NCI-H1105 treated with DMSO at 0.1 percent for 48 hours (cell line): Measurements from ENCODE around the gene ZNF674.

Source experiments
- DNase-seq: peaks from one replicate; lab custom pipeline; 2025; lab: John Stamatoyannopoulos, UW

Gene ZNF674

DNA sequence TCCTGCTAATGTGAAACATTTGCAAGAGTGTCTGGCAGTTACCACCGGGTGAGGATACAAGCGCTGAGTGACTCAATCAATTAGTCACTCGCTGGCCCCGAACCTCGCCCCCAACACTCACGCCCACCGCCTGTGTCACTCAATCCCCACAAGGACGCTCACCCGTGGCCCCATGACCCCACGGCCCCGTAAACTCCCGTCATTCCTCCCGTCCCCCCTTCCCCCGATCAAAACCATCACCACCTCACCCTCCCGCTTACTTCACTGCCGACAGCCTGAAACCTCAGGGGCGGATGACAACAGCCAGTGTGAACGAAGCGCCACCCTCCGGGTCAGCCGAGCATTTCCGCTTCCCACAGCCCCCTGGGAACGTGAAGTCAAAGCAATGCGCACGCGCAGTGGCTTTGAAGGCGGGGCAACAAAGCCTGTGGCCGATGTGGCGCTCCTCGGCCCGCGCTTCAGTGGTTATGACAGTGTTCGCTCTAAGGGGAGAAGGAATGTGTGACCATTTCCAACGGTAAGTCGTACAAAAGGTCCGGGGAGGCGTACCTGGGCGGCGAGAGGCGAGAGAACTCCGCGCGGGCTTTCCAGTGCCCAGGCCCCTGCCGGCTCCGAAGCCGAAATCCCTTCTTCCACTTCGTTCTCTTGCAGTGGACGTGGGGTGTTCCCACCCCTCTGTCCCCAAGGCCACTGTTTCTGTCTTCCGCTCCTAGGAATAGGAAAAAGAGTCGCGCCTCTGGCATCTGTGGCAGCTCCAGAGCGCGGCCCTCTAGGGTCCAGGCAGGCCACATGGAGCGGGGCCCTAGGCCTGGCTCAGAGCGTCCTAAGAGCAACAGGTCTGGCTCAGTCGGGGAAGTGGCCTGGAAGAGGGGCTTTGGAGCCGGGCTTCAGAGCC lies at the start of gene ZNF674:
Gene ZNF674 (minus strand): TSS at position 311 of the 895 bp plus-strand sequence. CDS start 3,334 bp downstream, outside the sequence.
- DNase-seq, result peak; percentile 75

DNA sequence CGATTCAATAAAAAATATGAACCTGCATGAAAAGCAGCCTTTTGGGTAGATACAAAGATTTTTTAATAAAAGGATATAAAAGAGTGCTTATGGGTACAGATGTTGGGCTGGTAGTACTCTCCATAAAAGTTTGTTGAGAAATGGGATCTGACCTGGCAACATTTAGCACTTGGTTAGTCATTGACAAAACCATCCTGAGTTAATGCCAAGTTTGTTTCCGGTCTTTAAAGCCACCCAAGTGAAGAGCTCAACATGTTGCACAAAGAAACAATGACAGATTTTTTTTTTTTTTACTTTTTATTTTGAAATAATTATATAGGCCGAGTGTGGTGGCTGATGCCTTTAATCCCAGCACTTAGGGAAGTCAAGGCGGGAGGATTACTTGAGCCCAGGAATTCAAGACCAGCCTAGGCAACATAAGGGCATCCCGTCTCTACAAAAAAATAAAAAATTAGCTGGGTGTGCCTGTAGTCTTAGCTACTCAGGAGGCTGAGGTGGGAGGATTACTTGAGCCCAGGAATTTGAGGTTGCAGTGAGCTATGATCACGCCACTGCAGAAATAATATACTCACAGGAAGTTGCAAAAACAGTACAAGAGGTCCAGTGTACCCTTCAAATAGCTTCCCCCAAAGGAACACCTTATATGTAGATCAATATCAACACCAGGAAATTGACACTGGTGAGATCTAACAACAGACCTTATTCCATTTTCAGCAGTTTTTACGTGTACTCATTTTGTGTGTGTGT lies 44.9 kb upstream of the ZNF674 start:
- no peak for DNase-seq

DNA sequence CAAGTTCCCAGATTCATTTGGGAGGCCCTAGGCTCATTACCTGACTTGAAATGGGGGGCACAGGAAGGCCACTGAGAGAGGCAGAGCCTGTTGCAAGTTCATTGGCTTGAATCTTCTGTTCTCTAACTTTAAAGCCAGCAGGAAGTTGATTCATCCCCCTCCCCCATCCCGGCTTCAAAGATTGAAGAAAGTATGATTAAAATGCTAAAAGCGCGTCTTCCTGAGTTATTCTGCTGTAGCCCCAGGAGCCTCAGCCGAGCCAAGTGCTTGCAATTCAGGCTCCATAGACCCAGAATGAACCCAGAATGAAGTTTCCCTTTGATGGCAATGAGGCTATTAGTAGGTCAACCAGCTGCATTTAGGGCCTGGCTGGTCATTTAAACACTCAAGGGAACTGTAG lies 43.0 kb upstream of the ZNF674 start:
- DNase-seq, result no peak

DNA sequence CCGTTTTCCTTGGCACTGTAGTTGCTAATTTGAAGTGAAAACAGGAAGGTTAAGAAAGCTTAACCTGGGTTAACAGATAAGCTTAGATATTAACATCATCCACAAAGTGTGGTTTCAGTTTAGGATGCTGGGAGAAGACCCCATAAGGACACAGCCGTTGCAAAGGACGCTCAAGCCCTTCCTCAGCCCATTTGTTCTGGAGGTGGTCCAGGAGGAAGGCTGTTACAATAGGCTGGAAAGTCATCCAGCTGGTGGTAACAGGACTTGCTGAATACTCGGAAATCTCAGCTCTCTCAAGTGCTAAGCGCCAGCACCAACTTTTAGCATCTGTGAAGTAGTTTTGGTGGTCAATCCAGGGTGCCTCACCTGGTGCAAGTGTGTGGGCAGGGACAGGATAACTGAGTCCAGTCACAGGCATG lies 42.5 kb upstream of the ZNF674 start:
- DNase-seq, result no peak

DNA sequence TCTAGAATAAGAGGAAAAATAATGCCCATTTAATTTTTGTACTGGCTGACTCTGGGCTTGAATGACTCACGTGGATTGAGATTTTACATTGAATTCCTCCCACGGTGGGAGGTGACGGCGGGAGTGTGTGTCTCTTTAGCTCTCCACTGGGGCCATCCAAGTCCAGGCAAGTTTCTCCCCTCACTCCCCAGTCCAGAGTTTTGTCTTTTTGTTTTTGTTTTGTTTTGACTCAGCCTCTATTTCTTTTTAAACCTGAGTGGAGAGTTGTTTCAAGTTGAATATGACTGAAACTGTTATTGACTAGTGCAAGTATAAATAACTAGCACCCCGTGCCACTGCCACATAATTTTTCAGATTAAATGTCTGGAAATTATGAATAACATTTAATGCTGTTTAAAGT lies 41.9 kb upstream of the ZNF674 start:
- no peak for DNase-seq

DNA sequence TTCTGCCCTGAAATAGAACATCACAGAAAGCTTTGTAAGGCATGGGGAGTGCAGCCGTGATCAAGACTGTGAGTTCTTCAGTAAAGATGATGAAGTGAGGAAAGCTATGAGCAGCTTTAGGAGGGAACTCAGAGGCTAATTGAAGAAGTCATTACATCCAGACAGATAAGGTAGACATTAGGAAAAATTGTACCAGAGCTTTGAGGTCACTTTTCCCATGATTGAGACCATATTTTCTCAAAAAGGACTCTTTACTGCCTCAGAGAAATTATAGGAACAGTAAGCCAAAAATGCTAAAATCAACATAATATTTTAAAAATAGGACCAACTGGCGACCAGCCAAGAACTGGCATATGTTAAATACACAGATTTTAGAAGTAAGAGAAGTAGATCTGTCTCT lies 39.5 kb upstream of the ZNF674 start:
- DNase-seq, result no peak

DNA sequence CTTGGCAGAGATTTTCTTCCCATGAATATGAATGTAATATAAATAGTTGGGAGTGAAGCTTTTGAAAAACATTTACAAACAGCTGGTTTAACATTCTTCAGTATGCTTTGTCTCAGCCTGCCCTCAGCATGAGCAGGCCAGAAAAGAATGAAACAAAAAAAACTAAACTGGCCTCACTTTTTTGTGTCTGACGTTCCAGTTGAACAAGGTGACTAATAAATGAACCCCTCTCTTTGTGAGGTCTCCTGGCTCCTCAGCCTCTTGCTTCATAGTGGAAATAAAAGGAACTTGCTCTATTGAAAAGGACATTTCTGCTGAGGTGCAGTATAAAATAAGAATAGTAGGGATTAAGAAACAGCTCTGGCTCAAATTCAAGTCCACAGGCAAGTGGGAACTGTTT lies 37.7 kb upstream of the ZNF674 start:
- peak; percentile 43 for DNase-seq

DNA sequence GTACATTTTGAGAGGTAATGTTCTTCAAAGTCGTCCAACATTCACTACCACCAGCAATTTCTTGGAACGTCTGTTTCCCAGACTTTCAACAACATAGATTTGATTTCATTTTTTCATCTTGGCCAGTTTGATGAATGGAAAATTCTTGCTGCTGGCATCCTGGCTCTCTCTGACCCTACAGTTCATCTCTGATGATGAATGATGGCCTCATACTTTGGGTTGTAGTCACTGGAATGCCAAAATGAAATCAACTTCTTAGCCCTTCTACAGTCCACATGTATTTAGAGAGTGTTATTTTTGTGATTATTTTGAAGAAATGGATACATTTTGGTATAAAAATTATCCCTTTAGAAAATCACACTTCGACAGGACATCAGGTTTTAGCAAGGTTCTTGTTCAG lies 37.1 kb upstream of the ZNF674 start:
- DNase-seq, result no peak

DNA sequence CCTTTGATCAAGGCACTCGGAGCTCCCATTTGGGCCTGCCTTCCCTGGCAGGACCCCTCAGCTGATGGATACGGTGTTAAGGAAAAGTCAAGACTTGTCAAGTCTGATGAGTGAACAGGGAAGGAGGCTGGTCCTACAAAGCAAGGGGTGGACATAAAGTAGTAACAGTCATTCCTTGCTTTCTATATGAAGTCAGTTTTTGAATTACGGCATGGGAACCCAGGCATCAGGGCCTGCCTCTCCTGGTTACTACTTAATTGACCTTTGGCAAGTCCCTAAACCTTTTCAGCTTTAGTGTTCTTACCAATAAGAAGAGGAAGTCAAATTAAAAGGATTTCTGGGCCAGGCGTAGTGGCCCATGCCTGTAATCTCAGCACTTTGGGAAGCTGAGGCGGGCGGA lies 35.4 kb upstream of the ZNF674 start:
- no peak for DNase-seq

DNA sequence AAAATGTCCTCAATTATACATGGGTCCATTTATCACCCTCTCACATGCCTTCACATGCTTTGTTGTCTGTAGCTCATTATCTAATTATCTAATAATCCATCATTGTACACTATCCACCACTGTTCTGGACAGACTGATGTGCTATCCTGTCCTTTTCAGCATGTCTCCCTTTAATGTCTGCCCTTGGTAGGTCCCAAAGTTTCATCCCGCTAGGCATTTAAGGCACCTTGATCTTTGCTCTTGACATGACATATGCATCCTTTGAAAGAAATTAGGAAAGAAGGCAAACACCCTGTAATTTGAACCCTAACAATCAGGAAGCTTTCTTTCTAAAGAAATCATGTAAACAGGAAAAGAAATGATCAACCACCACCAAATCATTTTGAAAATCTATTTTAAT lies 34.0 kb upstream of the ZNF674 start:
- no peak for DNase-seq

DNA sequence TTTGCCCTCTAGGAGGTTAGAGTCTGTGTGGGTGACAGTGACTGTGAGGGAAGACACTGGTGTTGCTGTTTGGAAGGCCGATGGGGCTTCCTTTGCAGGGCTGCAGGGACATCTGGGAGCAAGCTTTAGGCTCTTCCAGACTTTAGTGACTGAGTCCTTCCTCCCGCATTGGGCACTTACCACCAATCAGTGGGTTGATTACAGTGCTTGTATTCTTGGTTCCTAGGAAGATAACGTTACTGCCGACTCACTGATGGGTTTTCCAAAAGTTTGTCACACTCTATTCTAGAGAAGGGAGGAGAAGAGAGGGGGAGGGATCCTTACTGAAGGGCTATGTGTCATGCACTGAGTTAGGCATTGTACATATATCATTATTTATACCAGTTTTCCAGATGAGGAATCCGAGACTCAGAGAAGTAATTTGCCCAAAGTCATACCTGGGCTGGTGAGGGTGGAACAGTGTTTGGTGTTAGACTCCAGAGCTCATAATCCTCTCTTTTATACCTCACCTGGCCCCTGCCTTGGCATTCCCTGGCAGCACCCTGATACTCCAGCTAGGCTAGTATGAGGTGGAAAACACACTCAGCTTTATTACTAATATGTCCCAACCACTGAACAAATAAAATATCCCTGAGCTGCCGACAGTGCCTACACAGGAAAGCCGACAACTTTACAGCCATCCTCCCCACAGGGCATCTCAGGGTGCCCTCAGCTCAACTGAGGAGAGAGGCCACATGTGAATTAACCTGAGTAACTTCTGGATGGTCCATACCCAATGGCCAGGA lies 32.2 kb upstream of the ZNF674 start:
- no peak for DNase-seq

DNA sequence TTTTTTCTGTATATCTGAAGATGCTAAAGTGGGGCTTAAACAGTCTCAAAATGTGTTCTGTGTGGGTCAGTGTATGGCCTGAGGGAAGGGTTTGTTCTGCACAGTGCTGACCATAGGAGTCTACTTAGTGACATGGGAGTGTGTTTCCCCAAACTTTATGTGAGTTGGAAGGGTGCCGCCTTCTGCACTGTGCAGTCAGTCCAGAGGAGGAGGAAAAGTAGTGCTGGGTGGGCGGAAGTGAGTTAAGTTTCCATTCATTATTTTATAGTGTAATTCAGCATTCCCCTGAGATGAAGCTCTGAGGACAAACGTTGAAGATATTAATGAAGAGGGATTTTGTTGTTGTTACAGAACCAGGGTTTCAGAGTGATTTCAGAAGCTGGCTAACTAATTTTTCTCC lies 31.2 kb upstream of the ZNF674 start:
- no peak for DNase-seq

DNA sequence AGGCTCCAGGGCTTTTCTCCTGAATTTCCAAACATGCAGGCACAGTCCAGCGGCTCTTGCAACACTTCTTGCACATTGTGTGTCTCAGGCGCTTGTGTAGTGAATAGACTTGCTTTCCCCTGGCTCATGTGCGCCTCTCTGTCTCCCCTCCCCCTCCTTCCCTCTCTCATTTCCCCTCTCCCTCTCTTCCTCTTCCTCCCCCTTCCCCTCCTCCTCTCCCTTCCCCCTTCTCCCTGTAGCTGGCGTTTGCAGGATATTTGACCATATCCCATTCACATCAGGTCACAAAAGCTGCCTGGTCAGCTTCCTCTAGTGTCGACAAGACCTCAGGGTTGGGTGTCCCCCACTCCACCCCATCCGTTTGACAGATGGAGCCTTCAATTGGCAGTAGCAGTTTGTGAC lies 30.8 kb upstream of the ZNF674 start:
- no peak for DNase-seq

DNA sequence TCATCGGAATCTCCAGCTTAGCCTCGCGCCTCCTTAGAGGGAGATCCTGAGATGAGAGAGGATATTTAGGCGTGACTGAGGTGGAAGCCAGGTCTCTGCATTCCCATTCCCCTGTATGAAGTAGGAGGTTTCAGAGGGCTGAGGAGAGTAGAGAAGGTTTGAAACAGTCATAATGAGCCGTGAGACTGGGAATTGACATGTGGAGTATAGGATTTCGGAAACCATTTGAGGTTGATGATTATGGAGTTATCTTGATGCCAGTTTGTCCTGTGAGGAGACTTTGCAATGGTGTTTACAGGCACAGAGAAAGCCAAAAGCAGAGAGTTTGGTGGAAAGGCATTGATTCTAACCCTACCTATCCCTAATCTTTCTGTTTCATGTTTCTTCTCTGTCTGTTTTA lies 30.4 kb upstream of the ZNF674 start:
- DNase-seq, result no peak

DNA sequence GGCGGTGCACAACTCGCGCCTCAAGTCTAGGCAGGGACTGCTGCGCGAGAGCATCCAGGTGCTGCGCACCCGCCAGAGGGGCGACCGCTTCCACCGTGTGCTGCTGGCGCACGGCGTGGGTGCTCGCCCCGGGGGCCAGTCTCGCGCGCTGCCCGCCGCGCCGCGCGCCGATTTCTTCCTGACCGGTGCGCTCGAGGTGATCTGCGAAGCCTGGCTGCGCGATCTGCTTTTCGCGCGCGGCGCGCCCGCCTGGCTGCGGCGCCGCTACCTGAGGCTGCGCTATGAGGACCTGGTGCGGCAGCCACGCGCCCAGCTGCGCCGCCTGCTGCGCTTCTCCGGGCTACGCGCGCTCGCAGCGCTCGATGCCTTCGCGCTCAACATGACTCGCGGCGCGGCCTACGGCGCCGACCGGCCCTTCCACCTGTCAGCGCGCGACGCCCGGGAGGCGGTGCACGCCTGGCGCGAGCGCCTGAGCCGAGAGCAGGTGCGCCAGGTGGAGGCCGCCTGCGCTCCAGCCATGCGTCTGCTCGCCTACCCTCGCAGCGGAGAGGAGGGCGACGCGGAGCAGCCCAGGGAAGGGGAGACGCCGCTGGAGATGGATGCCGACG lies 29.7 kb upstream of the ZNF674 start:
- peak; percentile 69 for DNase-seq

DNA sequence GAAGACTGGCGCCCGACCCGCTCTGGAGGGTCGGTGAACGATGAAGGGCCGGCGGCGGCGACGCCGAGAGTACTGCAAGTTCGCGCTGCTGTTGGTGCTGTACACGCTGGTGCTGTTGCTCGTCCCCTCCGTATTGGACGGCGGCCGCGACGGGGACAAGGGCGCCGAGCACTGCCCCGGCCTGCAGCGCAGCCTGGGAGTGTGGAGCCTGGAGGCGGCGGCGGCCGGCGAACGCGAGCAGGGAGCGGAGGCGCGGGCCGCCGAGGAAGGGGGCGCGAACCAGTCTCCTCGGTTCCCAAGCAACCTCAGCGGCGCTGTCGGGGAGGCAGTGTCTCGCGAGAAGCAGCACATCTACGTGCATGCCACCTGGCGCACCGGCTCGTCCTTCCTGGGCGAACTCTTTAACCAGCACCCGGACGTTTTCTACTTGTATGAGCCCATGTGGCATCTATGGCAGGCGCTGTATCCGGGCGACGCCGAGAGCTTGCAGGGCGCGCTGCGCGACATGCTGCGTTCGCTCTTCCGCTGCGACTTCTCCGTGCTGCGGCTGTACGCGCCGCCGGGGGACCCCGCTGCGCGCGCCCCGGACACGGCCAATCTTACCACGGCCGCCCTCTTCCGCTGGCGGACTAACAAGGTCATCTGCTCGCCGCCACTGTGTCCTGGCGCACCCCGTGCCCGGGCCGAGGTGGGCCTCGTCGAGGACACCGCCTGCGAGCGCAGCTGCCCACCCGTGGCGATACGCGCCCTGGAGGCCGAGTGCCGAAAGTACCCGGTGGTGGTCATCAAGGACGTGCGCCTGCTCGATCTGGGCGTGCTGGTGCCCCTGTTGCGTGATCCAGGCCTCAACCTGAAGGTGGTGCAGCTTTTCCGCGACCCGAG lies 28.9 kb upstream of the ZNF674 start:
- DNase-seq, result peak; percentile 62

DNA sequence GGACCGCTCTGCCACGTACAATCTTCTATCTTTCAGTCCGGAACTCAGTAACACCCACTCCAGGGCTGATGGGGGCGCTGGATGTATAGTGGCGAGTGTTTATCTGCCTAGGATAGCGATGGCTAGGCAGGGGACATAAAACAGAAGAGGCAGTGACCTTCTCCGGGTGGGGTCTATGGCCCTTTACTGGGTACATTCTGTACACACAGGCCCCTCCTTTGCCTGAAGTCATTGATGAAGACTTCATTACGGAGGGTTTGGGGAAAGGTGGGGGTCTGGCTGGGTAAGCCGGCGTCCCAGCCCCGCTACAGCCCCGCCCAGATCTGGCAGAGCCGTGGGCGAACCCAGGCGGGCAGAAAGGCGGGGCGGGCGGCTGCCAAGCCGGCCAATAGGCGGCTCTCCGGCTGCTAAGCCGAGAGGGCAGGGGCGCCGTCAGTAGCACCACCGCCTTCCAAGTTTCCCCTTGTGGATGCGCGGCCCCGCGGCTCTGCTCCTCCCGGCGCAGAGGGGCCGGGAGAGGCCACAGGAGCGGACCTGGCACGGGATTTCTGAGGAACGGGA lies 28.2 kb upstream of the ZNF674 start, which contains the start of gene CHST7:
Gene CHST7 (plus strand): TSS at position 435 of the 561 bp plus-strand sequence. CDS start 167 bp downstream, outside the sequence.
- DNase-seq, result peak; percentile 77

DNA sequence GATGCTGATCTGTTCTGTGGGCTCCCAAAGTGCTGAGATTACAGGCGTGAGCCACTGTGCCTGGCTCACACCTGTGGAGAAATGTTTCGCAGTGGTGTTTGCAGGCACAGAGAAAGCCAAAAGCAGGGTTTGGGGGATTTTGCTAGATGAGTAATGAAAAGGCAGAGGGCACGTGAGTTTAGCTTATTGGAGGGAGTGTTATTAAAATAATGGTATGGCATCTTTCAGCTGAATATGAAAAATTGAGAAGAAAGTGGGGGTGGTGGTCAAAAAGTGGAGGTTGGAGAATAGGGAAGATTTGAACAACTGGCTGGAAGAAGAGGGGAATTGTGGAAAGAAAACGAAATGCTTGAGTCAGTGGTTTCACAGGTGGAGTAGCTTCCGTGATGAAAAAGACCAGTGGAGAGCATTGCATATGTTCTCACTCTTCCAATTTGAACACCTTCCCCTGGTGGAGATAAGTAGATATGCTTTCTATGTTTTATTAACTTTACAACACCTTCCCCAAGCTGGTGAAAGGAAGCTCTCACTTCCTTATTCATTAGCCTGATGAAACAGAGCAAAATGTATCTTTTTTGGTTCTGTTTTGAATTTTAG lies 27.2 kb upstream of the ZNF674 start:
- no peak for DNase-seq

DNA sequence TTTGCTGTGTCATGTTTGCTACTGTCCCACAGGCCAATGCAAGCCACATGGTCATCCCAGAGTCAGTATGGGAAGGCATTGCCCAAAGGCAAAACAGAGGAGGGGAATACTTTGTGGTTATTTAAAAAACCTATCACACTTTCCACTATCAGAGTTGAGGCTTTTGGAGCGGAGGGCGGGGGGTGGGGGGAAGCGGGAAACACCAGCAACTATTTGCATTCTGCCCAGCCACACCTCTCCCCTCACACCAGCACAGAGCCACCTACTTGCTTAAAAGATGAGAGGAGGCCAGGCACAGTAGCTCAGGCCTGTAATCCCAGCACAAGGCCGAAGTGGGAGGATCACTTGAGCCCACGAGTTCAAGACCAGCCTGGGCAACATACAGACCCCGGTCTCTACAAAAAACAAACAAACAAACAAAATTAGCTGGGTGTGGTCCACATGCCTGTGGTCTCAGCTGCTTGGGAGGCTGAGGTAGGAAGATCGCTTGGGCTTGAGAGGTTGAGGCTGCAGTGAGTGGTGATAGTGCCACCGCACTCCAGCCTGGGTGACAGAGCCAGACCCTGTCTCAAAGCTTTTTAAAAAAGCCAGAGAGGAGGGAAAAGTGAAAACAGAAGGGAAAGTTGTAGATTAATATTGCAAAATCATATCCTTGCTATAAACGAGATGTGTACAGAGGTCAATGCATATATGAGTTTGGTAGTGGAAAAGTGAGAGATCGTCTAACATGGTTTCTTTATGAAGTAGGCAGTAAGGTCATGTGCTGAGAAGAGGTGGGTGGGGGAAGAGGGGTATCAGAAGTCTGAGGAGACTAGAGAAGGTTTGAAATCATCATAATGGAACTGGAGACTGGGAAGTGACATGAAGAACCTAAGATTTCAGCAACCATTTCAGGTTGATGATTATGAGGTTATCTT lies 26.5 kb upstream of the ZNF674 start:
- DNase-seq, result no peak
